Breast epithelium (tissue), 4 donors: ENCODE results near the gene PRKD1. TPM values are rescaled to one million over a fixed set of nuclear protein-coding genes. Genes with fewer than 3 reads are reported as not detected.

Experiments used
- DNase-seq, 2 donors: peaks; one replicate each; pipeline ENCODE4 v3.0.0-alpha.2; 2019; ENCODE audit warnings: low spot score in 2 of 2
- H3K27ac ChIP-seq, 2 donors: fragments of 200-600 bp; sonication (generic) in 1 of 2; one replicate each; pipeline ENCODE4 v1.5.1; 2016 to 2019; ENCODE audit warnings: mild to moderate bottlenecking in 1 of 2
- H3K27me3 ChIP-seq, 2 donors: fragments of 200-600 bp; sonication (generic) in 1 of 2; one replicate each; pipeline versions ENCODE4 v1.5.1 to v1.6.0; 2017 to 2019; ENCODE audit warnings: control low read depth in 1 of 2, mild to moderate bottlenecking in 1 of 2
- H3K36me3 ChIP-seq: fragments of 200-600 bp; one replicate; pipeline ENCODE4 v1.5.1; 2019
- H3K4me1 ChIP-seq, 2 donors: fragments of 200-600 bp; sonication (generic); one replicate each; pipeline ENCODE4 v1.5.1; 2016 to 2019; ENCODE audit warnings: control low read depth in 1 of 2
- H3K4me3 ChIP-seq, 3 donors: fragments of 200-600 bp; sonication (generic); 1 replicate in 2 of 3; 2 replicates in 1 of 3; pipeline ENCODE4 v1.5.1; 2016 to 2019; ENCODE audit warnings: mild to moderate bottlenecking in 3 of 3, moderate library complexity in 2 of 3
- H3K9me3 ChIP-seq, 2 donors: fragments of 200-600 bp; sonication (generic) in 1 of 2; one replicate each; pipeline ENCODE4 v1.5.1; 2016 to 2019; ENCODE audit warnings: control low read depth in 1 of 2
- CTCF ChIP-seq, 3 donors: fragments of 450-650 bp; IDR thresholded peaks; one replicate each; pipeline ENCODE4 v1.5.1; 2016 to 2017; ENCODE audit warnings: antibody characterized with exemption in 3 of 3, mild to moderate bottlenecking in 3 of 3, moderate library complexity in 3 of 3
- POLR2A ChIP-seq: fragments of 450-650 bp; IDR thresholded peaks from one replicate; pipeline ENCODE4 v1.6.1; 2016; ENCODE audit warnings: antibody characterized with exemption, mild to moderate bottlenecking, moderate library complexity
- POLR2AphosphoS5 ChIP-seq, 3 donors: sonication (generic); formaldehyde crosslinking; IDR thresholded peaks; one replicate each; pipeline ENCODE4 v1.6.1; 2017; ENCODE audit warnings: antibody characterized with exemption in 3 of 3
- intact Hi-C: fragments of 100-400 bp; cut with DNase I; formaldehyde crosslinking; loops from one replicate; pipeline ENCODE4 v1.15.1; 2023; ENCODE audit warnings: low total_unique reads
- total RNA-seq, 3 donors: library from RNA; depleted of rRNA; stranded (reverse); fragments of >200 nt; gene quantifications; one replicate each; pipeline ENCODE4 v1.1.0, GENCODE V29; 2016

PRKD1 gene
- total RNA-seq, 3 donors from 2014 or later: 14.1 to 26.1 (median 22.7) TPM

GRCh38 chr14:29810064-29810463, 117.6 kb downstream of the PRKD1 start:
- H3K36me3 ChIP-seq: no peaks in the 10 kb centered on the region
- peaks cover 0 to 4% of the 10 kb centered on the region in 2 donors for H3K4me1 ChIP-seq
- no peaks in the 10 kb centered on the region for H3K9me3 ChIP-seq
- intact Hi-C loops: no loop called here
- TF ChIP-seq POLR2A: no peak
- no peak for TF ChIP-seq POLR2AphosphoS5 (IDR thresholded peaks at IDR 0.05)
- no peak for TF ChIP-seq CTCF (IDR thresholded peaks at IDR 0.05)
- no peak overlapping the region for H3K27ac ChIP-seq
- H3K4me3 ChIP-seq: no peak overlapping the region
- no peaks in the 10 kb centered on the region for H3K27me3 ChIP-seq
- no peak for DNase-seq

- Histone ChIP-seq H3K27me3 (no peaks in the 10 kb centered on the region), H3K4me3 (no peak overlapping the region), H3K27ac (no peak overlapping the region), H3K36me3 (no peaks in the 10 kb centered on the region), H3K4me1 (peaks cover 0 to 4% of the 10 kb centered on the region in 2 donors), H3K9me3 (no peaks in the 10 kb centered on the region)
- TF ChIP-seq POLR2A (no peak), CTCF (IDR thresholded peaks at IDR 0.05) (no peak), POLR2AphosphoS5 (IDR thresholded peaks at IDR 0.05) (no peak)
- no peak for DNase-seq
- intact Hi-C loops: no loop called here
Measured at GRCh38 chr14:29806124-29806517, 121.5 kb downstream of the PRKD1 start.

GRCh38 chr14:29805415-29806123, 122.1 kb downstream of the PRKD1 start:
- H3K36me3 ChIP-seq: no peaks in the 10 kb centered on the region
- no peaks in the 10 kb centered on the region for H3K9me3 ChIP-seq
- intact Hi-C loops: no loop called here
- no peak for DNase-seq
- peaks cover 0 to under 1% of the 10 kb centered on the region in 2 donors for H3K4me1 ChIP-seq
- H3K27ac ChIP-seq: no peak overlapping the region
- no peak overlapping the region for H3K4me3 ChIP-seq
- no peaks in the 10 kb centered on the region for H3K27me3 ChIP-seq
- no peak for TF ChIP-seq CTCF (IDR thresholded peaks at IDR 0.05)
- TF ChIP-seq POLR2A: no peak
- TF ChIP-seq POLR2AphosphoS5 (IDR thresholded peaks at IDR 0.05): no peak

- intact Hi-C loops: no loop called here
Measured at GRCh38 chr14:29804481-29805266, 123.0 kb downstream of the PRKD1 start.

More at GRCh38 chr14:29804481-29805266, 123.0 kb downstream of the PRKD1 start:
- no peaks in the 10 kb centered on the region for H3K9me3 ChIP-seq
- no peak overlapping the region for H3K4me3 ChIP-seq
- no peak overlapping the region for H3K27ac ChIP-seq
- H3K27me3 ChIP-seq: no peaks in the 10 kb centered on the region
- TF ChIP-seq POLR2AphosphoS5 (IDR thresholded peaks at IDR 0.05) (no peak), POLR2A (no peak), CTCF (IDR thresholded peaks at IDR 0.05) (no peak)
- no peaks in the 10 kb centered on the region for H3K4me1 ChIP-seq
- H3K36me3 ChIP-seq: no peaks in the 10 kb centered on the region
- DNase-seq: no peak
